SK-N-SH (cell line): Measurements from ENCODE around the gene AUTS2. TPM values are rescaled to one million over a fixed set of nuclear protein-coding genes. Genes with fewer than 3 reads are reported as not detected.

Source experiments
- CTCF ChIA-PET: fragments of 300-600, 350-600 bp; formaldehyde crosslinking; extraction: SDS; loops from one replicate; lab custom pipeline; 2021; lab: Yijun Ruan, JAX
- POLR2A ChIA-PET: fragments of 350-600 bp; sonication (Branson Sonifier 250); formaldehyde crosslinking; extraction: SDS; loops from one replicate; lab custom pipeline; 2020; ENCODE audit warnings: antibody characterized with exemption, inconsistent platforms; lab: Yijun Ruan, JAX
- DNase-seq: peaks from one replicate; pipeline ENCODE4 v3.0.0; 2012
- H2AFZ ChIP-seq: fragments of 200-600 bp; sonication (generic); 2 replicates; pipeline ENCODE4 v1.8.1; 2016; ENCODE audit warnings: antibody characterized with exemption, mild to moderate bottlenecking, low read depth
- H3F3A ChIP-seq: fragments of 200-600 bp; sonication (generic); replicated peaks from 2 replicates; pipeline ENCODE3; 2016; ENCODE audit warnings: antibody characterized with exemption, mild to moderate bottlenecking; ENCODE audit not compliant: insufficient read depth
- H3K27ac ChIP-seq, 2 experiments: fragments of 200-500 bp in 1 of 2; fragments of 200-600 bp in 1 of 2; sonication (Bioruptor generic) in 1 of 2; sonication (generic), shearing (Covaris generic) in 1 of 2; 2 replicates each; pipeline versions ENCODE4 v1.5.1 to v1.6.1; 2014 to 2016; ENCODE audit warnings: low read depth in 2 of 2, inconsistent platforms in 1 of 2, low read length in 1 of 2, mild to moderate bottlenecking in 1 of 2, mixed read lengths in 1 of 2
- H3K27me3 ChIP-seq: fragments of 200-600 bp; sonication (generic), shearing (Covaris generic); 2 replicates; pipeline ENCODE4 v1.6.1; 2016; ENCODE audit warnings: mixed run types; ENCODE audit not compliant: insufficient read depth
- H3K36me3 ChIP-seq, 2 experiments: fragments of 200-500 bp in 1 of 2; fragments of 200-600 bp in 1 of 2; sonication (Bioruptor generic) in 1 of 2; sonication (generic) in 1 of 2; replicated peaks in 1 of 2; 2 replicates each; pipeline versions ENCODE3 to v1.5.1; 2014 to 2016; ENCODE audit warnings: low read length in 1 of 2, mild to moderate bottlenecking in 1 of 2; ENCODE audit not compliant: insufficient read depth in 2 of 2, control insufficient read depth in 1 of 2
- H3K4me1 ChIP-seq, 2 experiments: fragments of 200-500 bp in 1 of 2; fragments of 200-600 bp in 1 of 2; sonication (Bioruptor generic) in 1 of 2; sonication (generic), shearing (Covaris generic) in 1 of 2; 2 replicates each; pipeline versions ENCODE4 v1.5.1 to v1.6.1; 2014 to 2016; ENCODE audit warnings: low read depth in 1 of 2, low read length in 1 of 2, mixed run types in 1 of 2; ENCODE audit not compliant: insufficient read depth in 2 of 2, control insufficient read depth in 1 of 2
- H3K4me2 ChIP-seq: fragments of 200-600 bp; sonication (generic), shearing (Covaris generic); 2 replicates; pipeline ENCODE4 v1.6.1; 2017; ENCODE audit warnings: mixed run types
- H3K4me3 ChIP-seq, 2 experiments: fragments of 200-500 bp in 1 of 2; fragments of 200-600 bp in 1 of 2; sonication (Bioruptor generic) in 1 of 2; sonication (generic), shearing (Covaris generic) in 1 of 2; 2 replicates each; pipeline versions ENCODE4 v1.5.1 to v1.8.1; 2014 to 2016; ENCODE audit warnings: low read depth in 2 of 2, inconsistent platforms in 1 of 2, low read length in 1 of 2, mild to moderate bottlenecking in 1 of 2, mixed read lengths in 1 of 2, moderate library complexity in 1 of 2
- H3K79me2 ChIP-seq: fragments of 200-600 bp; sonication (generic); 2 replicates; pipeline ENCODE4 v1.8.1; 2017; ENCODE audit warnings: mild to moderate bottlenecking; ENCODE audit not compliant: insufficient read depth
- H3K9ac ChIP-seq: fragments of 200-600 bp; sonication (generic); 2 replicates; pipeline ENCODE4 v1.6.1; 2017; ENCODE audit warnings: mixed run types
- H3K9me2 ChIP-seq: fragments of 200-600 bp; sonication (generic); 2 replicates; pipeline ENCODE4 v1.6.1; 2017; ENCODE audit warnings: mixed run types
- H3K9me3 ChIP-seq: fragments of 200-600 bp; sonication (generic); 2 replicates; pipeline ENCODE4 v1.6.1; 2017; ENCODE audit warnings: mixed run types, mild to moderate bottlenecking, moderate library complexity
- H4K20me1 ChIP-seq: fragments of 200-600 bp; sonication (generic); 2 replicates; pipeline ENCODE4 v1.6.1; 2017; ENCODE audit warnings: mild to moderate bottlenecking, mixed run types; ENCODE audit not compliant: insufficient read depth
- ELF1 ChIP-seq: IDR thresholded peaks from 2 replicates; pipeline ENCODE4 v1.4.0; 2012
- EP300 ChIP-seq, 2 experiments: IDR thresholded peaks; 2 replicates each; pipeline versions ENCODE4 v1.4.0 to v1.6.1; 2012; ENCODE audit warnings: borderline replicate concordance in 1 of 2, low read depth in 1 of 2, low read length in 1 of 2
- EZH2phosphoT487 ChIP-seq: fragments of 200-600 bp; sonication (generic); IDR thresholded peaks from 2 replicates; pipeline ENCODE4 v1.6.1; 2017; ENCODE audit warnings: low read depth, mixed run types, mild to moderate bottlenecking, antibody characterized with exemption, moderate library complexity, borderline replicate concordance
- FOSL2 ChIP-seq: IDR thresholded peaks from 2 replicates; pipeline ENCODE4 v1.4.0; 2012; ENCODE audit warnings: low read depth, mild to moderate bottlenecking, moderate library complexity, borderline replicate concordance
- FOXJ3 ChIP-seq: sonication (generic); formaldehyde crosslinking; IDR thresholded peaks from 2 replicates; pipeline ENCODE4 v1.5.1; 2020; ENCODE audit warnings: mild to moderate bottlenecking, missing genetic modification reagents
- FOXM1 ChIP-seq: IDR thresholded peaks from 2 replicates; pipeline ENCODE4 v1.4.0; 2012; ENCODE audit warnings: low read depth, mild to moderate bottlenecking
- GABPA ChIP-seq: IDR thresholded peaks from 2 replicates; pipeline ENCODE4 v1.4.0; 2012; ENCODE audit warnings: low read depth, mild to moderate bottlenecking
- GATA2 ChIP-seq: sonication (generic); formaldehyde crosslinking; IDR thresholded peaks from 2 replicates; pipeline ENCODE4 v1.5.0; 2020; ENCODE audit warnings: mild to moderate bottlenecking, missing genetic modification reagents
- JUND ChIP-seq: IDR thresholded peaks from 2 replicates; pipeline ENCODE4 v1.4.0; 2012
- MXI1 ChIP-seq: IDR thresholded peaks from 2 replicates; pipeline ENCODE4 v1.6.1; 2012; ENCODE audit warnings: mild to moderate bottlenecking, low read depth, low read length, improper control_type of control experiment
- NFIC ChIP-seq: IDR thresholded peaks from 2 replicates; pipeline ENCODE4 v1.4.0; 2012; ENCODE audit warnings: borderline replicate concordance
- NRF1 ChIP-seq: IDR thresholded peaks from 2 replicates; pipeline ENCODE4 v1.6.1; 2012; ENCODE audit warnings: low read depth, mild to moderate bottlenecking, low read length
- POLR2AphosphoS5 ChIP-seq: IDR thresholded peaks from 2 replicates; pipeline ENCODE4 v1.6.1; 2012; ENCODE audit warnings: low read depth, low read length
- RAD21 ChIP-seq: IDR thresholded peaks from 2 replicates; pipeline ENCODE4 v1.6.1; 2012; ENCODE audit warnings: mild to moderate bottlenecking, low read length
- RFX5 ChIP-seq: IDR thresholded peaks from 2 replicates; pipeline ENCODE4 v1.6.1; 2012; ENCODE audit warnings: mild to moderate bottlenecking, improper control_type of control experiment, low read length
- RXRA ChIP-seq: IDR thresholded peaks from 2 replicates; pipeline ENCODE4 v1.4.0; 2012; ENCODE audit warnings: low read depth, mild to moderate bottlenecking, borderline replicate concordance
- SIN3A ChIP-seq: IDR thresholded peaks from 2 replicates; pipeline ENCODE4 v1.6.1; 2012; ENCODE audit warnings: low read depth, mild to moderate bottlenecking, low read length, moderate library complexity, borderline replicate concordance
- SMC3 ChIP-seq: IDR thresholded peaks from 2 replicates; pipeline ENCODE4 v1.6.1; 2012; ENCODE audit warnings: low read depth, low read length, improper control_type of control experiment
- TAF1 ChIP-seq: IDR thresholded peaks from 2 replicates; pipeline ENCODE4 v1.6.1; 2012; ENCODE audit warnings: low read depth, mild to moderate bottlenecking, low read length, moderate library complexity, borderline replicate concordance
- TCF12 ChIP-seq: IDR thresholded peaks from 2 replicates; pipeline ENCODE4 v1.4.0; 2012
- TEAD4 ChIP-seq: IDR thresholded peaks from 2 replicates; pipeline ENCODE4 v1.4.0; 2012; ENCODE audit warnings: mild to moderate bottlenecking, borderline replicate concordance; ENCODE audit not compliant: insufficient read depth
- YY1 ChIP-seq: IDR thresholded peaks from 2 replicates; pipeline ENCODE4 v1.4.0; 2012; ENCODE audit warnings: low read depth, mild to moderate bottlenecking
- WGBS: methylation state at CpG from one replicate; pipeline ENCODE4 v1.1.6; 2017; ENCODE audit warnings: low lambda C conversion rate; 5-methylcytosine and 5-hydroxymethylcytosine counted together
- polyA plus RNA-seq, 3 experiments: library from polyadenylated mRNA; depleted of rRNA; stranded (reverse); fragments of >200 nt; gene quantifications; 2 replicates each; pipeline ENCODE4 v1.2.3, GENCODE V29; 2012
- TF ChIP-seq, protein P1 (sequence below): fragments of 150-350 bp; IDR thresholded peaks from 2 replicates; pipeline ENCODE4 v1.6.1; 2016; ENCODE audit warnings: mild to moderate bottlenecking, low read depth, low read length
- TF ChIP-seq, protein P2 (sequence below): IDR thresholded peaks from 2 replicates; pipeline ENCODE4 v1.4.0; 2012; ENCODE audit warnings: low read depth, borderline replicate concordance
- TF ChIP-seq, protein P3 (sequence below): IDR thresholded peaks from 2 replicates; pipeline ENCODE4 v1.4.0; 2012; ENCODE audit warnings: low read depth
- TF ChIP-seq, protein P4 (sequence below): IDR thresholded peaks from 2 replicates; pipeline ENCODE4; 2012

Gene AUTS2
- polyA plus RNA-seq, 1 of the 3 experiments (the other 2 are of a cell fraction): 15.6 TPM

DNA sequence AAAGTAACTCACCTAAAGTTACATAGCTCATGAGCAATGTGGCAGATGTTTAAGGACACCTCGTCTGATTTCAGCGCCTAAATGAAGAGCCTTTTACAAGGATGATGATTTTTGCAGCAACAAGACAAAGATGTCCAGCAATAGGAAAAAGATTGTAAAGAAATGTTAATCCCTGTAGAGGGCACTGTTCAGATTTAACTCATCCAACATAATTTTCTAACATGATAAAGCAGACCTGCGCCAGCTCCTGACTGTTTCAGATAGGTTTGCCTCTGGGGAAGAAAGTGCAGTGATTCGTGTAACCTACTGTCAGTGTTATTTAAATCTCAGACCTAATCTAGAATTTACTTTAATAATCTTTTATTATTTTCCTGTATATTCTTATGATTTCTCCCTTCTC lies 595.2 kb downstream of the AUTS2 start (continued):
- TF ChIP-seq, protein P1, sequence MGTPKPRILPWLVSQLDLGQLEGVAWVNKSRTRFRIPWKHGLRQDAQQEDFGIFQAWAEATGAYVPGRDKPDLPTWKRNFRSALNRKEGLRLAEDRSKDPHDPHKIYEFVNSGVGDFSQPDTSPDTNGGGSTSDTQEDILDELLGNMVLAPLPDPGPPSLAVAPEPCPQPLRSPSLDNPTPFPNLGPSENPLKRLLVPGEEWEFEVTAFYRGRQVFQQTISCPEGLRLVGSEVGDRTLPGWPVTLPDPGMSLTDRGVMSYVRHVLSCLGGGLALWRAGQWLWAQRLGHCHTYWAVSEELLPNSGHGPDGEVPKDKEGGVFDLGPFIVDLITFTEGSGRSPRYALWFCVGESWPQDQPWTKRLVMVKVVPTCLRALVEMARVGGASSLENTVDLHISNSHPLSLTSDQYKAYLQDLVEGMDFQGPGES: no peak
- peak; percentile 87 for TF ChIP-seq RAD21
- no peak for TF ChIP-seq GABPA
- TF ChIP-seq YY1: no peak
- no peak for TF ChIP-seq JUND
- TF ChIP-seq NRF1: no peak
- TF ChIP-seq, all 33 proteins: peak for 6

DNA sequence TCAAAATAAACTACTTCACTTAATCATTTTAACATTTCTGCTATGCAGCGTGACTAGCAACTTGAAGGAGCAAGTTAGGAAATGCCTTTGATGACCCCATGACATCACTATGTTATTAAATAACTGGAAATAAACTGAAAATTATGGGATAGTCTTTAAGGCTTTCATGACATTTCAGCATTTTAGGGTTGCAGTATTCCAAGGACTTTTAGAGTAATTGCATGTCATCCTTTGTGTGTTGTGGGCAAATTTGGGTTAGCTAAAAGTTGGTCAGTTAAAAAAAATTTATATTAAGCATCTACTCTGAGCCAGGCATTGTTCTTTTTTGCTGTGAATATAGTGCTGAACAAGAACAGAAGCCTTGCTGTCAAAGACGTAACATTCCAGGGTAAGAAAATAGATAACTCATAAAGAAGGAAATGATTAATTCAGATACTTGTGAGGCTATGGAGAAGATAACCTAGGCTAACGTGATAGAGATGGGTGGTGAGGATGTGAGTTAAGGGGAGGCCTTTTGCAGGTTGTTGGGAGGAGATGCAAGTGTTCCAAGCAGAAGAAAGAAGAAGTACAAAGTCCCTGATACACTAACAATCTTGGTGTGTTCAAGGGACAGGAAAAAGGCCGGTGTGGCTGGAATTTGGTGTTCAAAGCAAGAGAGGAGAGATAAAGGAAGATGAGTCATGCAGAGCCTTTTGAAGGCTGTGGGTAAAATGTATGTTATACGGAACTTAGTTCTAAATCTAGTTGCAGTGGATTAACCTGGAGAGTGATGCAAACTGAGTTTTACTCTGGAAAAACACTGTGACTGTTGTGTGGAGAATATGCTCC lies 610.2 kb downstream of the AUTS2 start:
- no peak overlapping the region for H3K9ac ChIP-seq
- H3K79me2 ChIP-seq: no peaks in the 10 kb centered on the region
- CTCF ChIA-PET: no interaction called here
- no peak for DNase-seq
- H3K4me3 ChIP-seq: no peak overlapping the region
- H2AFZ ChIP-seq: no peak overlapping the region
- H3F3A ChIP-seq: peaks cover 25% of the 10 kb centered on the region
- H3K9me3 ChIP-seq: no peaks in the 10 kb centered on the region
- H3K4me2 ChIP-seq: peak overlapping the region; percentile 16; the same call in 1 of the 2 replicates
- 19% methylated on average over 5 of the region's 5 CpGs for WGBS
- POLR2A ChIA-PET: no interaction called here
- peaks cover 13 to 20% of the 10 kb centered on the region in 2 experiments for H3K4me1 ChIP-seq
- TF ChIP-seq TEAD4 (peak; percentile 58; the same call in 1 of the 2 replicates), RFX5 (no peak), POLR2AphosphoS5 (no peak; the same call in 1 of the 2 replicates), RAD21 (no peak), EP300 (IDR thresholded peaks at IDR 0.05; ENCODE audit: borderline replicate concordance in 1 of 2, low read depth in 1 of 2, low read length in 1 of 2) (peak in 1 of 2 experiments; percentile 45; a peak in 1 of 4 replicates), FOSL2 (peak; percentile 70), NFIC (no peak; the same call in 1 of the 2 replicates), EZH2phosphoT487 (no peak), FOXJ3 (CRISPR knock-in tag) (no peak), ELF1 (no peak), JUND (peak; percentile 72), MXI1 (no peak), GATA2 (CRISPR knock-in tag) (no peak), GABPA (no peak), TAF1 (no peak), NRF1 (0 out of 2 replicates have a peak, but pooled peaks have one; percentile 10), FOXM1 (no peak), TCF12 (peak; percentile 74), SIN3A (no peak), RXRA (no peak), SMC3 (no peak)
- TF ChIP-seq, protein P2, sequence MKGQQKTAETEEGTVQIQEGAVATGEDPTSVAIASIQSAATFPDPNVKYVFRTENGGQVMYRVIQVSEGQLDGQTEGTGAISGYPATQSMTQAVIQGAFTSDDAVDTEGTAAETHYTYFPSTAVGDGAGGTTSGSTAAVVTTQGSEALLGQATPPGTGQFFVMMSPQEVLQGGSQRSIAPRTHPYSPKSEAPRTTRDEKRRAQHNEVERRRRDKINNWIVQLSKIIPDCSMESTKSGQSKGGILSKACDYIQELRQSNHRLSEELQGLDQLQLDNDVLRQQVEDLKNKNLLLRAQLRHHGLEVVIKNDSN: no peak
- TF ChIP-seq, protein P3, sequence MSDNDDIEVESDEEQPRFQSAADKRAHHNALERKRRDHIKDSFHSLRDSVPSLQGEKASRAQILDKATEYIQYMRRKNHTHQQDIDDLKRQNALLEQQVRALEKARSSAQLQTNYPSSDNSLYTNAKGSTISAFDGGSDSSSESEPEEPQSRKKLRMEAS: no peak
- TF ChIP-seq, protein P4, sequence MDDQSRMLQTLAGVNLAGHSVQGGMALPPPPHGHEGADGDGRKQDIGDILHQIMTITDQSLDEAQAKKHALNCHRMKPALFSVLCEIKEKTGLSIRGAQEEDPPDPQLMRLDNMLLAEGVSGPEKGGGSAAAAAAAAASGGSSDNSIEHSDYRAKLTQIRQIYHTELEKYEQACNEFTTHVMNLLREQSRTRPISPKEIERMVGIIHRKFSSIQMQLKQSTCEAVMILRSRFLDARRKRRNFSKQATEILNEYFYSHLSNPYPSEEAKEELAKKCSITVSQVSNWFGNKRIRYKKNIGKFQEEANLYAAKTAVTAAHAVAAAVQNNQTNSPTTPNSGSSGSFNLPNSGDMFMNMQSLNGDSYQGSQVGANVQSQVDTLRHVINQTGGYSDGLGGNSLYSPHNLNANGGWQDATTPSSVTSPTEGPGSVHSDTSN: peak; percentile 59
- TF ChIP-seq, all 33 proteins: peak for 7
- Histone ChIP-seq H4K20me1 (no peaks in the 10 kb centered on the region), H3K27me3 (no peaks in the 10 kb centered on the region), H3K36me3 (no peaks in the 10 kb centered on the region), H3K27ac (peak overlapping the region; percentile 24 to 41; a peak in 3 of 4 replicates), H3K9me2 (no peaks in the 10 kb centered on the region)
